ENCODE data around the gene OOEP. TPM values are rescaled to one million over a fixed set of nuclear protein-coding genes. Genes with fewer than 3 reads are reported as not detected.

OOEP gene
- total RNA-seq, 4 donors from 2014 or later: not detected

GRCh38 chr6:73377225-73377624, 7.5 kb upstream of the OOEP start:
- Histone ChIP-seq H3K4me1 (no peaks in the 10 kb centered on the region), H3K27me3 (no peaks in the 10 kb centered on the region), H3K4me3 (no peak overlapping the region), H3K36me3 (no peaks in the 10 kb centered on the region), H3K27ac (replicated peaks in 1 of 4) (no peak overlapping the region), H3K9me3 (peaks cover 0 to 5% (median 4%) of the 10 kb centered on the region in 4 donors)
- intact Hi-C loops (cut with DNase I): no loop called here
- no peak for TF ChIP-seq POLR2A (IDR thresholded peaks at IDR 0.05; ENCODE audit: low read depth)
- no peak for TF ChIP-seq EP300 (IDR thresholded peaks at IDR 0.05)
- WGBS: 82% methylated on average over 3 of the region's 3 CpGs
- DNase-seq (ENCODE audit: extremely low spot score): no peak

DNA sequence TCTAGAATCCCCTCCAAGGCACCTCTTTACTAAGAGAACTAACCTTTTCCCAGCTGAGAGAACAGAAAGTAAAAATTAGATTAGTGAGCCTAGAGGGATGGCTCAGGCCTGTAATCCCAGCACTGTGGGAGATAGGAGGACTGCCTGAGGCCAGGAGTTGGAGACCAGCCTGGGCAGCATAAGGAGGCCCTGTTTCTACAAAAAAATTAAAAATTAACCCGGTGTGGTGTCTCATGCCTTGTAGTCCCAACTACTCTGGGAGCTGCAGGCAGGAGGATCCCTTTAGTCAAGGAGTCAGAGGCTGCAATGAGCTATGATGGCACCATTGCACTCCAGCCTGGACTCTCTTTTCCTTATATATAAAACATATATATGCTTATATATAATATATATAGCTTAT, 5.5 kb upstream of the OOEP start:
- no peak for TF ChIP-seq EP300 (IDR thresholded peaks at IDR 0.05)
- no peak for TF ChIP-seq CTCF (IDR thresholded peaks at IDR 0.05)
- TF ChIP-seq POLR2AphosphoS5 (IDR thresholded peaks at IDR 0.05): no peak
- TF ChIP-seq POLR2A (IDR thresholded peaks at IDR 0.05; ENCODE audit: low read depth): no peak
- WGBS: 88% methylated on average over 1 of the region's 1 CpG
- H3K4me3 ChIP-seq: no peak overlapping the region

GRCh38 chr6:73372516-73372915, 2.8 kb upstream of the OOEP start:
- no peaks in the 10 kb centered on the region for H3K27me3 ChIP-seq
- no peak overlapping the region for H3K4me3 ChIP-seq
- 82% methylated on average over 10 of the region's 10 CpGs for WGBS
- DNase-seq (ENCODE audit: extremely low spot score): no peak
- no peak for TF ChIP-seq POLR2A (IDR thresholded peaks at IDR 0.05; ENCODE audit: low read depth)
- no peak for TF ChIP-seq POLR2AphosphoS5 (IDR thresholded peaks at IDR 0.05)
- TF ChIP-seq EP300 (IDR thresholded peaks at IDR 0.05): no peak
- TF ChIP-seq CTCF (IDR thresholded peaks at IDR 0.05): no peak
- peaks cover 0 to 20% (median 12%) of the 10 kb centered on the region in 4 donors for H3K9me3 ChIP-seq
- intact Hi-C loops (cut with DNase I): no loop called here
- H3K36me3 ChIP-seq: no peaks in the 10 kb centered on the region
- no peak overlapping the region for H3K27ac ChIP-seq (replicated peaks in 1 of 4)
- no peaks in the 10 kb centered on the region for H3K4me1 ChIP-seq

More for the DNA sequence above, 5.5 kb upstream of the OOEP start:
- peaks cover 0 to 20% (median 12%) of the 10 kb centered on the region in 4 donors for H3K9me3 ChIP-seq
- no peaks in the 10 kb centered on the region for H3K4me1 ChIP-seq
- DNase-seq (ENCODE audit: extremely low spot score): no peak
- intact Hi-C loops (cut with DNase I): no loop called here
- no peak overlapping the region for H3K27ac ChIP-seq (replicated peaks in 1 of 4)
- H3K36me3 ChIP-seq: no peaks in the 10 kb centered on the region
- H3K27me3 ChIP-seq: no peaks in the 10 kb centered on the region

DNA sequence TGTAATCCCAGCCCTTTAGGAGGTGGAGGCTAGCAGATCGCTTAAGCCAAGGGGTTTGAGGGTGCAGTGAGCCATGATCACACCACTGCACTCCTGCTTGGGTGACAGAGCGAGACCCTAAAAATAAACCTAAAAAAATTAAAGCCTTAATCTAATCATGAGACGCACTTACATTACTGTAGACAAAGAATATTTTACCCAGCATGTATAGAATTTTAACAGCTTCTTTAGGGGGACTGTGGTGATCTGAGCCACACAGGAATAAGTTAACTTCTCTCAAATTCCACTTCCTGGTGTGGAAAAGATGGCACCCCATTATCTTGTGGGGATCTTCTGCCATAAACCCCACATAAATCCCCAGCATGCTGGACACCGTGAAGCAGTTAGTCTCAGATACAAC, 2.3 kb upstream of the OOEP start:
- H3K36me3 ChIP-seq: no peaks in the 10 kb centered on the region
- WGBS: 97% methylated on average over 4 of the region's 4 CpGs
- peaks cover 0 to 20% (median 12%) of the 10 kb centered on the region in 4 donors for H3K9me3 ChIP-seq
- intact Hi-C loops (cut with DNase I): no loop called here
- H3K27me3 ChIP-seq: no peaks in the 10 kb centered on the region
- no peak for DNase-seq (ENCODE audit: extremely low spot score)
- H3K4me3 ChIP-seq: no peak overlapping the region
- no peak overlapping the region for H3K27ac ChIP-seq (replicated peaks in 1 of 4)
- H3K4me1 ChIP-seq: no peaks in the 10 kb centered on the region
- no peak for TF ChIP-seq POLR2AphosphoS5 (IDR thresholded peaks at IDR 0.05)
- TF ChIP-seq CTCF (IDR thresholded peaks at IDR 0.05): no peak
- no peak for TF ChIP-seq EP300 (IDR thresholded peaks at IDR 0.05)
- TF ChIP-seq POLR2A (IDR thresholded peaks at IDR 0.05; ENCODE audit: low read depth): no peak

DNA sequence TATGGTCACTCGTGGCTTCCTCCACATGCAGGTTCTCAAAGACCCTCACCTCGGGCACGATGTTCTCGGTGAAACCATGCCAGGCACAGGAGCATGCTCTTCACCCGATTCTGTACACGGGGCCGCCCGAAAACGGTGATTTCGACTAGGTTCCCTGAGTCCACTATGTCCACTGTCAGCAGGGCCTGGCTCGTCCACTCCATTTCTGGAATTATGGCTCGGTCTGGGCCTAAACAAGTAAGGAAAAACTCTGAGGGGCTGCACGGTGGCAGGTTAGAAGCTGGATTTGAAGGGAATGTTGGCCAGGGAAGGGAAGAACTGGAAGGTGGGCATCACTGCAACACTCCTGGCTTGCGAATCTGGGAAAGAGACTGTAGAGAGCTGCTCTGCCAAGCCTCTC, 540 bp downstream of the OOEP start:
- no peak overlapping the region for H3K27ac ChIP-seq (replicated peaks in 1 of 4)
- no peak for TF ChIP-seq POLR2AphosphoS5 (IDR thresholded peaks at IDR 0.05)
- TF ChIP-seq EP300 (IDR thresholded peaks at IDR 0.05): no peak
- TF ChIP-seq POLR2A (IDR thresholded peaks at IDR 0.05; ENCODE audit: low read depth): no peak
- no peak for TF ChIP-seq CTCF (IDR thresholded peaks at IDR 0.05)
- H3K36me3 ChIP-seq: no peaks in the 10 kb centered on the region
- no peak for DNase-seq (ENCODE audit: extremely low spot score)
- intact Hi-C loops (cut with DNase I): no loop called here
- no peak overlapping the region for H3K4me3 ChIP-seq
- peaks cover 0 to 20% (median 12%) of the 10 kb centered on the region in 4 donors for H3K9me3 ChIP-seq
- H3K4me1 ChIP-seq: no peaks in the 10 kb centered on the region
- WGBS: 88% methylated on average over 10 of the region's 14 CpGs
- peaks cover 0 to 6% (median 0%) of the 10 kb centered on the region in 4 donors for H3K27me3 ChIP-seq

All from esophagus muscularis mucosa (tissue), 4 donors.